ENCODE results near the gene DLG1.
"Not testable (repeated sequence)": the region's sequence is repeated elsewhere in the genome, so short reads cannot be mapped to it uniquely, and the experiment has no call there.

The DLG1 gene

GRCh38 chr3:197111685-197112084 lies 186.7 kb downstream of the DLG1 start:
- DNase-seq (ENCODE audit: low read depth in 2 of 3, low spot score in 2 of 3): no peak

- no peak for DNase-seq (ENCODE audit: low read depth in 2 of 3, low spot score in 2 of 3)
These were observed 192.6 kb downstream of the DLG1 start for GRCh38 chr3:197105786-197106185.

GRCh38 chr3:197104738-197105137 lies 193.7 kb downstream of the DLG1 start:
- DNase-seq (ENCODE audit: low read depth in 2 of 3, low spot score in 2 of 3): no peak

GRCh38 chr3:197103766-197104165 lies 194.6 kb downstream of the DLG1 start:
- no peak for DNase-seq (ENCODE audit: low read depth in 2 of 3, low spot score in 2 of 3)

- DNase-seq (ENCODE audit: low read depth in 2 of 3, low spot score in 2 of 3): no peak
These were observed 204.5 kb downstream of the DLG1 start for GRCh38 chr3:197093871-197094270.

GRCh38 chr3:197088370-197088769 lies 210.0 kb downstream of the DLG1 start:
- DNase-seq (ENCODE audit: low read depth in 2 of 3, low spot score in 2 of 3): no peak

GRCh38 chr3:197085137-197085536 lies 213.3 kb downstream of the DLG1 start:
- no peak for DNase-seq (ENCODE audit: low read depth in 2 of 3, low spot score in 2 of 3)

GRCh38 chr3:197083486-197083885 lies 214.9 kb downstream of the DLG1 start:
- no peak for DNase-seq (ENCODE audit: low read depth in 2 of 3, low spot score in 2 of 3)

- no peak for DNase-seq (ENCODE audit: low read depth in 2 of 3, low spot score in 2 of 3)
These were observed 215.5 kb downstream of the DLG1 start for GRCh38 chr3:197082871-197083270.

GRCh38 chr3:197080344-197080743 lies 218.1 kb downstream of the DLG1 start:
- DNase-seq (ENCODE audit: low read depth in 2 of 3, low spot score in 2 of 3): no peak

- DNase-seq (ENCODE audit: low read depth in 2 of 3, low spot score in 2 of 3): no peak
These were observed 222.0 kb downstream of the DLG1 start for GRCh38 chr3:197076415-197076814.

GRCh38 chr3:197068077-197068476 lies 230.3 kb downstream of the DLG1 start:
- no peak for DNase-seq (ENCODE audit: low read depth in 2 of 3, low spot score in 2 of 3)

- no peak for DNase-seq (ENCODE audit: low read depth in 2 of 3, low spot score in 2 of 3)
These were observed 233.6 kb downstream of the DLG1 start for GRCh38 chr3:197064771-197065170.

- no peak for DNase-seq (ENCODE audit: low read depth in 2 of 3, low spot score in 2 of 3)
These were observed 236.0 kb downstream of the DLG1 start for GRCh38 chr3:197062446-197062845.

- DNase-seq (ENCODE audit: low read depth in 2 of 3, low spot score in 2 of 3): not testable (repeated sequence)
These were observed 246.8 kb downstream of the DLG1 start for GRCh38 chr3:197051637-197052036.

- no peak for DNase-seq (ENCODE audit: low read depth in 2 of 3, low spot score in 2 of 3)
These were observed 247.9 kb downstream of the DLG1 start for GRCh38 chr3:197050511-197050910.

- DNase-seq (ENCODE audit: low read depth in 2 of 3, low spot score in 2 of 3): no peak
These were observed 255.9 kb downstream of the DLG1 start for GRCh38 chr3:197042539-197042938.

GRCh38 chr3:197041875-197042488 lies 256.4 kb downstream of the DLG1 start:
- DNase-seq (ENCODE audit: low read depth in 2 of 3, low spot score in 2 of 3): no peak

GRCh38 chr3:197040658-197041057 lies 257.8 kb downstream of the DLG1 start:
- DNase-seq (ENCODE audit: low read depth in 2 of 3, low spot score in 2 of 3): no peak

GRCh38 chr3:197038679-197039462 lies 259.5 kb downstream of the DLG1 start:
- no peak for DNase-seq (ENCODE audit: low read depth in 2 of 3, low spot score in 2 of 3)

- no peak for DNase-seq (ENCODE audit: low read depth in 2 of 3, low spot score in 2 of 3)
These were observed 262.8 kb downstream of the DLG1 start for GRCh38 chr3:197035577-197035976.

GRCh38 chr3:197034778-197035177 lies 263.6 kb downstream of the DLG1 start:
- not testable (repeated sequence) for DNase-seq (ENCODE audit: low read depth in 2 of 3, low spot score in 2 of 3)

- not testable (repeated sequence) for DNase-seq (ENCODE audit: low read depth in 2 of 3, low spot score in 2 of 3)
These were observed 264.6 kb downstream of the DLG1 start for GRCh38 chr3:197033764-197034163.
